ENCODE data around the gene ENOX2.
A peak's percentile ranks its signal among the peaks of the same experiment; 100 is the strongest.

Gene ENOX2

DNA sequence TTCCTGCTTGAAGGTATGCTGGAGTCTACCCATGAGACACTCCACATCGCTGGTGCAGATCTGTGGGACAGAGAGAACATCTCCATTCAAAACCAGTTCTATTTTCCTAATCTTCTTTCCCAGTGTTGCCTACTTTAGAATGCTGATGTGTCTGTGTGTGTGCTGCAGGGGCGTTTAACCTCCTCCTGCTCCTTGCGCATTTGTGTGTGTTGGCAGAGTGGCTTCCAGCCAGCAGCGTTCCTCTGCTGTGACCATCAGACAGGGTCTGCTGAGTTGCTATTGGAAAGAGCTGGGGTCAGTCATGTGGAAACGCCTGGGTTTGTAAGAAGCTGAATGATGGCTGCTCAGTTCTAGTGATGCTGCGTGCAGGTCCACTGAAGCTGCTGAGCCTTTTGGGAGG lies 277.6 kb downstream of the ENOX2 start:
- DNase-seq (ENCODE audit: low spot score): no peak

DNA sequence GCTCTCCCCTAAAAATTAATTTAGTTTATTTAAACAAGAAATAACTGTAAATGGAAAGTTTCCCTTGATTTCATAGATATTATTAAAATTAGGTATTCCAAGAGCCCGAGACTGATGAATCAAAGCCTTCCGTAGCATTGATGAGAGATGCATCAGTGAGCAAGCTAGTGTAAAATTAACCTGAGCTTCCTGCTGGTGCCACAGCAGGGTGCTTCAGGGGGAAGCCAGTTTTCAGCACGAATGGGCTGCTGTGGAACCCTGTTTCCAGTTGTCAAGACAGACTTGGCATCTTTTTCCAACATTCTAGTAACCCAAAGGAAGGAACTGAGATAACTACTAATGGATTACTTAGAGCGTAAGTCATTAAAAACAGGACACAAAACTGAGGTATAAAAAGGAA lies 279.5 kb downstream of the ENOX2 start:
- no peak for DNase-seq (ENCODE audit: low spot score)

DNA sequence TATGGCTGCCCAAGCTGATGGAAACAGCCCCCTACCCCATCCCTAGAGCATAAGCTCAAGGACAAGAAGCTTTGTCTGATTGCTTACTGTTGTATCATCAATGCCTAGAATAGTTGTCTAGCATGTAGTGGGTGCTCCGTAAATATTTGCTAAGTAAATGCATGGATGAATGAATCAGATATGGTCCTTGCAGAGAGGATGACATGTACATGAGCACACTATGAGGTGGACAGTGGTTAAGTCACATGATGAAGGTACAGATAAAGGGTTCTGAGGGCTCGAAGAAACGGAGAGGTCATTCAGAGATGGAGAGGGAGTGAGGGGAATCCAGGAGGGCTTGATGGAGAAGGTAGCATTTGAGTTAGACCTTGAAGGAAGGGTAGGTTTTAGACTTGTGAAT lies 287.1 kb downstream of the ENOX2 start:
- no peak for DNase-seq (ENCODE audit: low spot score)

DNA sequence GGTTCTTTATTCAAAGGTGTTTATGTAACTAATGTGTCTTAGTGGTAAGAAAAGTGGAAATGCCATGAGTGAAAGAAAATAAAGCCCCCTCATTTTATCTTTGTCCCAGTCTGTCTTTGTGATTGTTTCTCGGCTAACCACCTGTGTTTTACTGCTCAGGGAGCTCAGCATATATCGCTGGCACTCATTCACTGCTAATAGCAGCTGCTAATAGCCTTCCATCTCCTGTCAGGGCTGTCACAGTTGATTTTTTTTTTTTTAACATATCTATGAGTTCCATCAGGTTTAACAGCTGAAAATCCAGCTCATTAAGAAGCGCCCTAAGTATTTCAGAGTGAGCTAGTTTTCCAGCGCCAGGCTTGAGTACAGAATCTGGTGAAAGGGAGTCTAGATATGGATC lies 295.6 kb downstream of the ENOX2 start:
- DNase-seq (ENCODE audit: low spot score): no peak

DNA sequence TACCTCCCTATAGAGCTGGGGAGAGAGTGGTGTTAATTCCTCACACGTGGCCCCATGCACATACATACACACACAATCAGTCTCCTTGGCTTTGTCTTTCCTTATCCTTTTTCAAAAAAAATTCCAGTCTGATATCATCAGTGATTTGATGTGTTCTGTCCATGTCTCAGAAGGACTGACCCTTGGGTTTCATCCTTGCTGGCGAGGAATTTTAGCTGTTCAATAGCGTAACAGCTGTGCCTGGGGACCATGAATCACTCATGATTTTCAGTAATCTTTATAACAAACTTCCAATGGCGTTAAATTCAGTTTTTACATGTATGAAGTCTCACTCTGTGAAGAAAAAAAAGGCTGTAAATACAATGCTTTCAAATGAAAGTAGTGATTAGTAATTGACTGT lies 296.6 kb downstream of the ENOX2 start:
- no peak for DNase-seq (ENCODE audit: low spot score)

DNA sequence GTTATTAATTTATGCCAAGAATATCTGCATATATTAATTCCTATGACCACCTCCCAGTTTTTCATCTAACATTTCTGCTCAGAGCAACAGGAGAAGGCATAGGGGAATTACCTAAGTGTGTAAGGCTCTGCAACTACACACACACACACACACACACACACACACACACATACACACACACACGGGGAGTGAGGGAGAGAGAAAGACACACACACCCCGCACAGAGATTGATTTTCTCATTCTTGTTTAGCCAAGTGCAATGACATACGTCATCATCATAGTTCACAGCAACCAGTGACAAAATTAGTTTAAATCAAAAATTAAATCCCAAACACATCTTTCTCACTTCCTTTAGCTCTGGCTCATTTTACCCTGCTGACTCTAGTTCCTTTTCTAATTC lies 298.1 kb downstream of the ENOX2 start:
- no peak for DNase-seq (ENCODE audit: low spot score)

DNA sequence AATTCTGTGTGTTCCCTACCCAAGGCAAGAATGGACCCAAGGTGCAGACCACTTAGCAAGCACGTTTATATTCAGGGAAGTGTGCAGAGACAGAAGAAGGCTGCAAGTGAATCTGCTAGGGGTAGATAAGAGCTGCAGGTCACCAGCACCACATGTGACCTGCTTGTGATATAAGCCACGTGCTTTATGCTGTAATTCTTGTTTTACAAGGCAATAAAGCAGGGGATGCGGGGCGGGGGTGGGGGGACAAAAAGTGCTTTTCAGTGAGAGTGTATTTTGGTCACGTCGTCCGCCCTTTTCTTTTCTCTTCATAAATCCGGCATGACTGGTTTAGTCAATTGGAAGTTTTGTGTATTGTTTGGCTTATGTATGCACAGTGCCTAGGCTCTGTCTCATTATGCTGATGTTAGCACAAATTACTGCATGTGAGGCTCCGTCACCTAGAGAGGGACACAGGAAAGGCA lies 308.5 kb downstream of the ENOX2 start:
- no peak for DNase-seq (ENCODE audit: low spot score)

DNA sequence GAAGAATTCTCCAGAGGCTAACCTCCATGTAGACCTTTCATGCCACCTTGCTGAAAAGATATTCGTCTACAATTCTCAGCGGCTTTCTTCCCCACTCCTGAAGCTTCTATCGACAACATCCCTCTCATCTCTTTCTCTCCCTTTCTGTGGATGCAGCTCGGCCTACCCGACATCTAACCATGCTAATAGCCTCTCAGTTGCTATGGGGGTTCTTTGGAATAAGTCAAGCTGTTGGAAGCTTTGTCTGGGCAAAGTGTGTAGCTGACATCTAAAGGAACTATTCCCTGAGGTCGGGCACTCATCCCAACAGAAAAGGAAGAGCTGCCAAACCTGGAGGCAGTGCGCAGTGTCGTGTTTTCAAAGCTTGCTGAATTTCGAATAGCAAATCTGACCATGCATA lies 309.1 kb downstream of the ENOX2 start:
- no peak for DNase-seq (ENCODE audit: low spot score)

DNA sequence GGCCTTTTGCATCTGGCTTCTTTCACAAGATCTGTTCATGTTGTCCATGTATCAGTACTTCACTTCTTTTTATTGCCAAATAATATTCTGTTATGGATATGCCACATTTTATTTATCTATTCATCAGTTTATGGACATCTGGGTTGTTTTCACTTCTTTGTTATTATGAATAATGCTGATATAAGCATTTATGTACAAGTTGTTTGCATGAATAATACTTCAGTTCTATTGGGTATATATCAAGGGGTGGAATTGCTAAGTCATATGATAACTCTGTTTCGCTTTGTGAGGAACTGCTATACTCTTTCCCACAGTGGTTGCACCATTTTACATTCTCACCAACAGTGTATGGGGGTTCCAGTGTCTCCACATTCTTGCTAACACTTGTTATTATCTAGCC lies 310.8 kb downstream of the ENOX2 start:
- DNase-seq (ENCODE audit: low spot score): no peak

DNA sequence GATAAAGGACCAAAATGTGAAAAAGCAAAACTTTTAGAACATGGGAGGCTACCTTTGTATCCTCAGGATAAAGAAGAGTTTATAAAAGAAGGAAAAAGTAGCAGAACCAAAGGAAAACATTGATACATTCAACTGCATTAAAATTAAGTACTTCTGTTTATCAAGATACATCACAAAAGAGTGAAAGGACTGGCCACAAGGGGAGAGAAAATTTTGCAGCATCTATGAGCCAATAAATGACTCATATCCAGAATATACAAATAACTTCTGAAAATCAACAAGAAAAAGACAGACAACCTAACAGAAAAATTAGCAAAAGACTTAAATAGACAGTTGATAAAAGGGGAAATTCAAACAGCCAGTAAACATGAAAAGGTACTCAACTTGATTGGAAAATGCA lies 324.1 kb downstream of the ENOX2 start:
- no peak for DNase-seq (ENCODE audit: low spot score)

DNA sequence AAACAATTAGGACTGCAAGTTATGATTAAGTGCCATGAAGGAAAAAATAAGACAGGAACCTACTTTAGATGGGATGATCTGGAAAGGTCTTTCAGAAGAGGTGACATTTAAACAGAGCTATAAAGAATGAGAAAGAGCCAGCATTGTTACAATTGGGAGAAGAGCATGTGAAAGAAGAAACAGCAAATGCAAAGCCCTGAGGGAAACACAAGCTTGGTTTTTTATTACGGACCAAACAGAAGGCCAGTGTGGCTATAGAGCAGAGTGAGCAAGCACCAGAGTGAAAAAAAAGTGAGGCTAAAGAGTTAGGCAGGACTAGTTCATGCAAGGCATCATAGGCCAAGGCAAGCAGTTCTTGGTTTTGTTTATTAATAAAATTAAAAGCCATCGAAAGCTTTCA lies 325.6 kb downstream of the ENOX2 start:
- no peak for DNase-seq (ENCODE audit: low spot score)

DNA sequence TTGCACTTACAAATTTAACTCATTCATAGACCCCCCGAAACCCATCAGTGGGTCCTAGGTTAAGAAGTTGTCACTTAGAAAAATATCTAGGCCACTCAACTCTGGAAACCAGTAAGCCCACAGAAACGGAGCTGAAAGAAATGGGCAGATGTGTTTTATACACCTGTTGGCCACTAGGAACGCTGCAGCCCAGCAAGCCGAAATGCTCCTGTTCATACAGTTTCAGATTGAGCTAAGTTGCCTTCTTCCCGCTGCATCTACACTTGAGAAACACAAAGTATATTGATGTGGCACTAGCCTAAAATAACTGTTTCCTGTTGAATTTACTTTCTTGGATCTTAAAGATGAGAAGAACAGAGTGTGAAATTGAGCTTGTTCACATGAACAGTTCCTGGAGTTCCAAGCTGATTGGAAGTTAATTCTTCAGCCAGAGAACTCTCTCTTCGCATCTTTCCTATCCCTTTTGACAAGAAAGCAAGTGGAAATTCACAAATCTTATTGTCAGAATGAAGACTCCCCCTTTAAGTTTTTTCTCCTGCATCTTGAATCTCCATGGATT lies 327.1 kb downstream of the ENOX2 start:
- peak; percentile 12 for DNase-seq (ENCODE audit: low spot score)
